HL-60 (cell line): ENCODE data around the gene ACYP2.

Source experiments
- GABPA ChIP-seq: IDR thresholded peaks from 2 replicates; pipeline ENCODE4 v1.6.1; 2012; ENCODE audit warnings: low read depth
- POLR2AphosphoS5 ChIP-seq: IDR thresholded peaks from 2 replicates; pipeline ENCODE4 v1.6.1; 2012; ENCODE audit warnings: low read depth
- SPI1 ChIP-seq: IDR thresholded peaks from 2 replicates; pipeline ENCODE4 v1.6.1; 2012; ENCODE audit warnings: low read depth, mild to moderate bottlenecking, borderline replicate concordance
- TF ChIP-seq, protein P1 (sequence below): IDR thresholded peaks from one replicate; pipeline ENCODE4 v1.5.1; 2011; ENCODE audit warnings: low read length, control low read depth, inconsistent platforms; ENCODE audit not compliant: insufficient read depth
- TF ChIP-seq, protein P2 (sequence below): IDR thresholded peaks from 2 replicates; pipeline ENCODE4 v1.6.1; 2012; ENCODE audit warnings: low read depth; ENCODE audit not compliant: insufficient replicate concordance

DNA sequence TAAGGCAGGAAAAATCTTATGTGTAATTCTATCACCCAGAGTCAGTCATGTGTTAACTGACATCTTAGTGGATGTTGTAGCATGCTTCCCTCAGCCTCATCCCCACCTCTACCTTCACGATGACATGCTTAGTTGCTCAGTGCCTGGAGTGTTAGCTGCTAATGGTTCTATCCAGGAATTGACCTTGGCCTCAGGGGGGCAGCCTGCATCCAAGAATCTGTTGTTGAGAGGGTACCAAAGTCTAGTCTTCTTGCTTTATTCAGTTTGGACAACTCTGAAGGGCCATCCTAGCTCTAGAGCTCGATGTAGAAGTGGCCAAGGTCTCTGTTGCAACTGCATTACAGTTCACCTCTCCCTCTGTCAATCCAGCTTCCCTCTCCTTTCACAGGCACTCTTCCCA is 61.2 kb downstream of the ACYP2 start:
- TF ChIP-seq, protein P1, sequence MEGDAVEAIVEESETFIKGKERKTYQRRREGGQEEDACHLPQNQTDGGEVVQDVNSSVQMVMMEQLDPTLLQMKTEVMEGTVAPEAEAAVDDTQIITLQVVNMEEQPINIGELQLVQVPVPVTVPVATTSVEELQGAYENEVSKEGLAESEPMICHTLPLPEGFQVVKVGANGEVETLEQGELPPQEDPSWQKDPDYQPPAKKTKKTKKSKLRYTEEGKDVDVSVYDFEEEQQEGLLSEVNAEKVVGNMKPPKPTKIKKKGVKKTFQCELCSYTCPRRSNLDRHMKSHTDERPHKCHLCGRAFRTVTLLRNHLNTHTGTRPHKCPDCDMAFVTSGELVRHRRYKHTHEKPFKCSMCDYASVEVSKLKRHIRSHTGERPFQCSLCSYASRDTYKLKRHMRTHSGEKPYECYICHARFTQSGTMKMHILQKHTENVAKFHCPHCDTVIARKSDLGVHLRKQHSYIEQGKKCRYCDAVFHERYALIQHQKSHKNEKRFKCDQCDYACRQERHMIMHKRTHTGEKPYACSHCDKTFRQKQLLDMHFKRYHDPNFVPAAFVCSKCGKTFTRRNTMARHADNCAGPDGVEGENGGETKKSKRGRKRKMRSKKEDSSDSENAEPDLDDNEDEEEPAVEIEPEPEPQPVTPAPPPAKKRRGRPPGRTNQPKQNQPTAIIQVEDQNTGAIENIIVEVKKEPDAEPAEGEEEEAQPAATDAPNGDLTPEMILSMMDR, result no peak
- TF ChIP-seq POLR2AphosphoS5, result no peak
- TF ChIP-seq SPI1, result no peak
- TF ChIP-seq GABPA, result no peak
- TF ChIP-seq, protein P2, sequence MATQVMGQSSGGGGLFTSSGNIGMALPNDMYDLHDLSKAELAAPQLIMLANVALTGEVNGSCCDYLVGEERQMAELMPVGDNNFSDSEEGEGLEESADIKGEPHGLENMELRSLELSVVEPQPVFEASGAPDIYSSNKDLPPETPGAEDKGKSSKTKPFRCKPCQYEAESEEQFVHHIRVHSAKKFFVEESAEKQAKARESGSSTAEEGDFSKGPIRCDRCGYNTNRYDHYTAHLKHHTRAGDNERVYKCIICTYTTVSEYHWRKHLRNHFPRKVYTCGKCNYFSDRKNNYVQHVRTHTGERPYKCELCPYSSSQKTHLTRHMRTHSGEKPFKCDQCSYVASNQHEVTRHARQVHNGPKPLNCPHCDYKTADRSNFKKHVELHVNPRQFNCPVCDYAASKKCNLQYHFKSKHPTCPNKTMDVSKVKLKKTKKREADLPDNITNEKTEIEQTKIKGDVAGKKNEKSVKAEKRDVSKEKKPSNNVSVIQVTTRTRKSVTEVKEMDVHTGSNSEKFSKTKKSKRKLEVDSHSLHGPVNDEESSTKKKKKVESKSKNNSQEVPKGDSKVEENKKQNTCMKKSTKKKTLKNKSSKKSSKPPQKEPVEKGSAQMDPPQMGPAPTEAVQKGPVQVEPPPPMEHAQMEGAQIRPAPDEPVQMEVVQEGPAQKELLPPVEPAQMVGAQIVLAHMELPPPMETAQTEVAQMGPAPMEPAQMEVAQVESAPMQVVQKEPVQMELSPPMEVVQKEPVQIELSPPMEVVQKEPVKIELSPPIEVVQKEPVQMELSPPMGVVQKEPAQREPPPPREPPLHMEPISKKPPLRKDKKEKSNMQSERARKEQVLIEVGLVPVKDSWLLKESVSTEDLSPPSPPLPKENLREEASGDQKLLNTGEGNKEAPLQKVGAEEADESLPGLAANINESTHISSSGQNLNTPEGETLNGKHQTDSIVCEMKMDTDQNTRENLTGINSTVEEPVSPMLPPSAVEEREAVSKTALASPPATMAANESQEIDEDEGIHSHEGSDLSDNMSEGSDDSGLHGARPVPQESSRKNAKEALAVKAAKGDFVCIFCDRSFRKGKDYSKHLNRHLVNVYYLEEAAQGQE, result no peak
